IMR-90 (cell line): ENCODE measurements around the gene GATA3. TPM values are rescaled to one million over a fixed set of nuclear protein-coding genes. Genes with fewer than 3 reads are reported as not detected.

Experiments used
- CHD1 ChIP-seq: IDR thresholded peaks from 2 replicates; pipeline ENCODE4 v1.6.1; 2012; ENCODE audit warnings: low read depth, low read length, improper control_type of control experiment
- FOS ChIP-seq: fragments of 150-350 bp; IDR thresholded peaks from 2 replicates; pipeline ENCODE4 v1.6.1; 2016; ENCODE audit warnings: low read depth, low read length
- RFX5 ChIP-seq: IDR thresholded peaks from 2 replicates; pipeline ENCODE4 v1.8.0; 2012; ENCODE audit warnings: low read depth, mild to moderate bottlenecking, low read length, moderate library complexity
- SMC3 ChIP-seq: fragments of 150-350 bp; IDR thresholded peaks from 2 replicates; pipeline ENCODE4 v1.6.1; 2016; ENCODE audit warnings: low read depth, mild to moderate bottlenecking, antibody characterized with exemption, low read length, moderate library complexity
- polyA plus RNA-seq, 3 experiments: library from polyadenylated mRNA; depleted of rRNA; stranded (reverse); fragments of >200 nt; gene quantifications; 2 replicates each; pipeline ENCODE4 v1.2.3, GENCODE V29; 2012; ENCODE audit warnings: low replicate concordance in 1 of 3
- total RNA-seq: library from RNA; depleted of rRNA; stranded (reverse); fragments of >200 nt; gene quantifications from 2 replicates; pipeline ENCODE4 v1.2.3, GENCODE V29; 2012
- TF ChIP-seq, protein P1 (sequence below): fragments of 150-350 bp; IDR thresholded peaks from 2 replicates; pipeline ENCODE4 v1.6.1; 2017; ENCODE audit warnings: mild to moderate bottlenecking, antibody characterized with exemption, low read length, low read depth

Gene GATA3
- total and polyA plus RNA-seq, 2 of the 4 experiments (the other 2 are of a cell fraction), result 0.21 TPM; not detected in 1

DNA sequence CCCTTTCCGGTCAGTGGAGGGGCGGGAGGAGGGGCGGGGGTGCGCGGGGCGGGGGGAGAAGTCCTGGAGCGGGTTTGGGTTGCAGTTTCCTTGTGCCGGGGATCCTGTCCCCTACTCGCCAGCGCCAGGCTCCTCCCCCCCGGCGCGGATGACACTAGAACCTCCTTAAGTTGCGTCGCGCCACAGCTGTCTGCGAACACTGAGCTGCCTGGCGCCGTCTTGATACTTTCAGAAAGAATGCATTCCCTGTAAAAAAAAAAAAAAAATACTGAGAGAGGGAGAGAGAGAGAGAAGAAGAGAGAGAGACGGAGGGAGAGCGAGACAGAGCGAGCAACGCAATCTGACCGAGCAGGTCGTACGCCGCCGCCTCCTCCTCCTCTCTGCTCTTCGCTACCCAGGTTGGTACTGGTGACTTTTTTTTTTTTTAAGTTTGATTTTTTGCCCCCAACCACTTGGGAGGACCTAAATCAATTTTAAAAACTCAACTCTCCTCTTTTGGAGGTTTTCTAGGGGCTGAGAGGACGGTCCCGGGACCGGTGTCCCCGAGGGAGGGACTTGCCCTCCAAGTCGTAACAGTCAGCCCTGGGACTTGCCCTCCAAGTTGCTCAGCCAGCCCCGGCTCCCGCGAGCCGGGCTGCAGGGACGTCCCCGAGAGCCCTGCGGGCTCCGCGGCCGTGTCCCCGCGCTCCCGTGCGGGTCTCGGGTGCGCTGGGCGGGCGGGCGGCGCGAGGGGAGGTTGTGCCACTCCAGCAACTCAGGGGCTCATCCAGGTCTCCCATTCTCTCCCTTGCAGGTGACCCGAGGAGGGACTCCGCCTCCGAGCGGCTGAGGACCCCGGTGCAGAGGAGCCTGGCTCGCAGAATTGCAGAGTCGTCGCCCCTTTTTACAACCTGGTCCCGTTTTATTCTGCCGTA is at the start of gene GATA3 (continued):
- TF ChIP-seq, protein P1, sequence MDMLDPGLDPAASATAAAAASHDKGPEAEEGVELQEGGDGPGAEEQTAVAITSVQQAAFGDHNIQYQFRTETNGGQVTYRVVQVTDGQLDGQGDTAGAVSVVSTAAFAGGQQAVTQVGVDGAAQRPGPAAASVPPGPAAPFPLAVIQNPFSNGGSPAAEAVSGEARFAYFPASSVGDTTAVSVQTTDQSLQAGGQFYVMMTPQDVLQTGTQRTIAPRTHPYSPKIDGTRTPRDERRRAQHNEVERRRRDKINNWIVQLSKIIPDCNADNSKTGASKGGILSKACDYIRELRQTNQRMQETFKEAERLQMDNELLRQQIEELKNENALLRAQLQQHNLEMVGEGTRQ, result no peak
- TF ChIP-seq CHD1 (no peak), SMC3 (no peak), FOS (no peak), RFX5 (no peak)
